GM19467 (cell line): ENCODE results near the gene SCN3A.

Source experiments
- ATAC-seq: cut with Tn5 transposase; IDR thresholded peaks from one replicate; pipeline ENCODE4 v1.9.1; 2021; ENCODE audit warnings: mild to moderate bottlenecking, moderate library complexity; ENCODE audit not compliant: unreplicated experiment

Gene SCN3A

GRCh38 chr2:165113414-165113813, 90.4 kb downstream of the SCN3A start:
- no peak for ATAC-seq

GRCh38 chr2:165112789-165113188, 91.1 kb downstream of the SCN3A start:
- no peak for ATAC-seq

GRCh38 chr2:165112133-165112573, 91.7 kb downstream of the SCN3A start:
- no peak for ATAC-seq

- ATAC-seq = no peak
Measured at GRCh38 chr2:165110394-165110793, 93.5 kb downstream of the SCN3A start.

- ATAC-seq = no peak
Measured at GRCh38 chr2:165109915-165110314, 93.9 kb downstream of the SCN3A start.

- ATAC-seq = no peak
Measured at GRCh38 chr2:165105926-165106325, 97.9 kb downstream of the SCN3A start.

- ATAC-seq = no peak
Measured at GRCh38 chr2:165087933-165088901, 115.6 kb downstream of the SCN3A start.

GRCh38 chr2:165086337-165086736, 117.5 kb downstream of the SCN3A start:
- no peak for ATAC-seq

- ATAC-seq = no peak
Measured at GRCh38 chr2:165083326-165083725, 120.5 kb downstream of the SCN3A start.

- no peak for ATAC-seq
Measured at GRCh38 chr2:165082479-165082878, 121.4 kb downstream of the SCN3A start.

GRCh38 chr2:165081276-165081675, 122.6 kb downstream of the SCN3A start:
- ATAC-seq = no peak

GRCh38 chr2:165079432-165079831, 124.4 kb downstream of the SCN3A start:
- ATAC-seq = no peak

GRCh38 chr2:165078913-165079312, 124.9 kb downstream of the SCN3A start:
- ATAC-seq = no peak

GRCh38 chr2:165074884-165075283, 129.0 kb downstream of the SCN3A start:
- no peak for ATAC-seq

GRCh38 chr2:165074323-165074722, 129.5 kb downstream of the SCN3A start:
- ATAC-seq = no peak

GRCh38 chr2:165070076-165070475, 133.8 kb downstream of the SCN3A start:
- no peak for ATAC-seq

- no peak for ATAC-seq
Measured at GRCh38 chr2:165069151-165069550, 134.7 kb downstream of the SCN3A start.

- ATAC-seq = no peak
Measured at GRCh38 chr2:165068487-165068757, 135.4 kb downstream of the SCN3A start.

- ATAC-seq = no peak
Measured at GRCh38 chr2:165067643-165068486, 136.0 kb downstream of the SCN3A start.

- no peak for ATAC-seq
Measured at GRCh38 chr2:165064743-165065142, 139.1 kb downstream of the SCN3A start.

GRCh38 chr2:165060411-165060810, 143.4 kb downstream of the SCN3A start:
- no peak for ATAC-seq
